Loucy (cell line): ENCODE measurements around the gene SLC2A1.

Source experiments
- EZH2phosphoT487 ChIP-seq: fragments of 200-600 bp; IDR thresholded peaks from 2 replicates; pipeline ENCODE4 v1.6.1; 2018; ENCODE audit warnings: antibody characterized with exemption, mild to moderate bottlenecking, moderate library complexity, borderline replicate concordance
- TF ChIP-seq, protein P1 (sequence below): fragments of 200-600 bp; sonication (generic); conservative IDR thresholded peaks from 2 replicates; pipeline ENCODE4 v1.5.1; 2014; ENCODE audit warnings: mild to moderate bottlenecking, antibody characterized with exemption, low read length

DNA sequence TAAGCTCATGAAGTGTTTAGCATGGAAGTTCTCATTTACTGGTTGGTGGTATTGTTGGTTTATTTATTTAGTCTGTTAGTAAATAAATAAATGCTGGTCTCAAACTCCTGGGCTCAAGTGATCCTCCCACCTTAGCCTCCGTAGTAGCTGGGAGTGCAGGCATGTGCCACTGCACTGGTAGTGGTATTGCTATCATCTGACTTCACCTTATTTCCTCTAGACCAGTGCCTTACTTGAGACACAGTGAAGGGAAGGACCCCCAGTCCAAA is 1.4 kb upstream of the SLC2A1 start:
- TF ChIP-seq, protein P1, sequence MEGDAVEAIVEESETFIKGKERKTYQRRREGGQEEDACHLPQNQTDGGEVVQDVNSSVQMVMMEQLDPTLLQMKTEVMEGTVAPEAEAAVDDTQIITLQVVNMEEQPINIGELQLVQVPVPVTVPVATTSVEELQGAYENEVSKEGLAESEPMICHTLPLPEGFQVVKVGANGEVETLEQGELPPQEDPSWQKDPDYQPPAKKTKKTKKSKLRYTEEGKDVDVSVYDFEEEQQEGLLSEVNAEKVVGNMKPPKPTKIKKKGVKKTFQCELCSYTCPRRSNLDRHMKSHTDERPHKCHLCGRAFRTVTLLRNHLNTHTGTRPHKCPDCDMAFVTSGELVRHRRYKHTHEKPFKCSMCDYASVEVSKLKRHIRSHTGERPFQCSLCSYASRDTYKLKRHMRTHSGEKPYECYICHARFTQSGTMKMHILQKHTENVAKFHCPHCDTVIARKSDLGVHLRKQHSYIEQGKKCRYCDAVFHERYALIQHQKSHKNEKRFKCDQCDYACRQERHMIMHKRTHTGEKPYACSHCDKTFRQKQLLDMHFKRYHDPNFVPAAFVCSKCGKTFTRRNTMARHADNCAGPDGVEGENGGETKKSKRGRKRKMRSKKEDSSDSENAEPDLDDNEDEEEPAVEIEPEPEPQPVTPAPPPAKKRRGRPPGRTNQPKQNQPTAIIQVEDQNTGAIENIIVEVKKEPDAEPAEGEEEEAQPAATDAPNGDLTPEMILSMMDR, result no peak
- TF ChIP-seq EZH2phosphoT487, result no peak
